Measurements from ENCODE around the gene MARCHF2.

MARCHF2 gene

GRCh38 chr19:8483165-8483564, 70.1 kb downstream of the MARCHF2 start:
- Mint-ChIP-seq H3K4me3 (no peak overlapping the region), H3K36me3 (ENCODE audit: low read depth) (peaks cover 77% of the 10 kb centered on the region), H3K27me3 (ENCODE audit: low read depth, poor library complexity) (peaks cover 3% of the 10 kb centered on the region), H3K9me3 (no peaks in the 10 kb centered on the region), H3K4me1 (peaks cover 9% of the 10 kb centered on the region), H3K27ac (no peak overlapping the region)
- no peak for DNase-seq
- TF ChIP-seq CTCF (IDR thresholded peaks at IDR 0.05), result no peak

DNA sequence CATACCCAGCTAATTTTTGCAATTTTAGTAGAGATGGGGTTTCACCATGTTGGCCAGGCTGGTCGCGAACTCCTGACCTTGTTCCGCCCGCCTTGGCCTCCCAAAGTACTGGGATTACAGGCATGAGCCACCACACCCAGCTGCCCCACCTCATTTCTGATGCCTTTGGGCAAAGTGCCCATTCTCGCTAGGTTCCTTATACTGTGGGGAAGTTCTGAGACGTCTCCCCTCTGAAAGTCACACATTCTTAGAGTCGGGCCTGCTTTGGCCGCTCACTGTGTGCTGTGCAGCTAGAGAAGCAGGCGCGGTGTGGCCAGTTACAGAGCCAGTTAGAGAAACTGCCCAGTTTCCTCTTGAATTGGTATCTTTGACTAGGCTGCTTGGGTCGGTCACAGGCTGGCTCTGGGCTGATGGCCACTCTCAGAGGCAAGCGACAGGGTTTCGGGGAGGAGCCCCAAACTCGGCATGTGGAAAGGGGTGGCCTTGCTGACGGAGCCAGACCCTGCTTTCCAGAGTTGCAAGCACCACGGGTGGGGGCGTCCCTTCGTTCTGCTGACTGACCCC, 71.3 kb downstream of the MARCHF2 start:
- no peak for DNase-seq
- no peak for TF ChIP-seq CTCF (IDR thresholded peaks at IDR 0.05)
- Mint-ChIP-seq H3K27me3 (ENCODE audit: low read depth, poor library complexity) (peaks cover 3% of the 10 kb centered on the region), H3K27ac (no peak overlapping the region), H3K36me3 (ENCODE audit: low read depth) (peaks cover 80% of the 10 kb centered on the region), H3K9me3 (no peaks in the 10 kb centered on the region), H3K4me1 (peaks cover 9% of the 10 kb centered on the region), H3K4me3 (no peak overlapping the region)

- Mint-ChIP-seq H3K4me3 (no peak overlapping the region), H3K9me3 (no peaks in the 10 kb centered on the region), H3K36me3 (ENCODE audit: low read depth) (peaks cover 77% of the 10 kb centered on the region), H3K27ac (peak overlapping the region; percentile 70), H3K4me1 (peaks cover 9% of the 10 kb centered on the region), H3K27me3 (ENCODE audit: low read depth, poor library complexity) (peaks cover 3% of the 10 kb centered on the region)
- no peak for DNase-seq
- no peak for TF ChIP-seq CTCF (IDR thresholded peaks at IDR 0.05)
These were observed 72.7 kb downstream of the MARCHF2 start for GRCh38 chr19:8485561-8486371.

DNA sequence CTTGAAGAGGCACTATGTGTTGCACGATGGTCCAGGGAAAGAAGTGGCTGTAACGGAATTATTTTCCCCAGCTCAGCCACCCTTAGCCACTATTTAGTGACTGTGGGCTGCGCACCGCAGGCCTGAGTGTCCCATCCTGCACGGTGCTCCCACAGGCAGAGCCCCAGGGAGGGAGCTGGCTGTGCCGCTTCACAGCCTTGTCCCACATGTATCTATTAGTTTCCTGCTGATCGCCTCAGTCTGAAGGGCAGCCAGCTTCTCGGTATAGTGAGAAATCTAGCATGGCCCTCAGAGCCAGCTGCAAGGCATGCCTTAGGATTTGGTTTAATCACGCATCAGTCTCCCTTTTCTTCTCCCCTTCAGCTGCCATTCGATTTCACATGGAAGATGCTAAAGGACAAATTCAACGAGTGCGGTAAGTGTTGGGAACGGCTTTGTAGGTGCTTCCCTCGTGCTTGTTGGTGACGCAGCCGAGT, 73.6 kb downstream of the MARCHF2 start:
- peak overlapping the region; percentile 70 for H3K27ac Mint-ChIP-seq
- no peaks in the 10 kb centered on the region for H3K9me3 Mint-ChIP-seq
- peaks cover 68% of the 10 kb centered on the region for H3K36me3 Mint-ChIP-seq (ENCODE audit: low read depth)
- peaks cover 3% of the 10 kb centered on the region for H3K27me3 Mint-ChIP-seq (ENCODE audit: low read depth, poor library complexity)
- no peak for TF ChIP-seq CTCF (IDR thresholded peaks at IDR 0.05)
- no peak overlapping the region for H3K4me3 Mint-ChIP-seq
- no peak for DNase-seq
- no peaks in the 10 kb centered on the region for H3K4me1 Mint-ChIP-seq

DNA sequence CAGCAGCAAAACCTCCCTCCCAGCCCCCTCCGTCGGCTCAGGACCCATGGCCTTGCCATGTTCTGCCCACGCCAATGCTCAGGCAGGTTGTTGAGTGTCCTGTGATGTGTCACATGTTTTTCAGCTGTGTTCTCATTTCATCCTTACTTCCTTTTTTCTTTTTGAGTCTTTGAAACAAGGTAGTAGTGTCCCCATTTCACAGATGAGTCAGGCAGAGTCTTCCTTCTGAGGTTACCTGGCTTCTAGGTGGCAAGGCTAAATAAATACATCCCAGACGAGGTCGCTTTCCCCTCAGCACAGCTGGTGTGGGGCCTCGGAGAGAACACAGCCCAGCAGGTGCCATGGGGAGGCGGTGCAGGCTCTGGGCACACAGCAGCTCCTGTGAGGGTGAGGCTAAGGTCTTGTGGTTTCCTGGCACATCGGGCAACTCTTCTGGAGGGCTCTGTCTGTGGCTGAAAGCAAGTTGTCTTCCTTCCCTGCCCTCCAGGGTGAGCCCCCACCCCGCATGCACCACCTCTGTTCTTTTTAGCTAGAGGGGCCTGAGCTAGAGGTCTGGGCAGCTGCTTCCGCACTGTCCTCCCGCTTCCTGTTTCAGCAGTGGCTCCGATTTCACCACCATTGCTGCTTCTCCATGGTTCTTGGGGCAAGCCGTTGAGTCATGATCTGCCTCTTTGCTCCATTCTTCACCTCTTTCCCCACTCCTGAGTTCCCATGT, 74.2 kb downstream of the MARCHF2 start:
- H3K27me3 Mint-ChIP-seq (ENCODE audit: low read depth, poor library complexity), result peaks cover 3% of the 10 kb centered on the region
- H3K4me1 Mint-ChIP-seq, result no peaks in the 10 kb centered on the region
- TF ChIP-seq CTCF (IDR thresholded peaks at IDR 0.05), result no peak
- no peak for DNase-seq
- no peak overlapping the region for H3K4me3 Mint-ChIP-seq
- no peaks in the 10 kb centered on the region for H3K9me3 Mint-ChIP-seq
- peaks cover 64% of the 10 kb centered on the region for H3K36me3 Mint-ChIP-seq (ENCODE audit: low read depth)
- peak overlapping the region; percentile 94 for H3K27ac Mint-ChIP-seq

Measured in nephron progenitor cell (in vitro differentiated cells).